PFSK-1 (cell line): ENCODE results near the gene ACOT6.

Experiments
- POLR2AphosphoS5 ChIP-seq: IDR thresholded peaks from 2 replicates; pipeline ENCODE4 v1.6.1; 2012; ENCODE audit warnings: low read depth, mild to moderate bottlenecking, control low read depth, low read length, moderate library complexity
- TAF1 ChIP-seq: IDR thresholded peaks from 2 replicates; pipeline ENCODE4 v1.6.1; 2012; ENCODE audit warnings: low read length, control low read depth, borderline replicate concordance; ENCODE audit not compliant: insufficient read depth
- TF ChIP-seq, protein P1 (sequence below), 2 experiments: IDR thresholded peaks; 2 replicates each; pipeline versions ENCODE4 v1.6.1 to v1.8.0; 2011 to 2012; ENCODE audit warnings: low read depth in 2 of 2, low read length in 2 of 2, control low read depth in 1 of 2, inconsistent platforms in 1 of 2, mild to moderate bottlenecking in 1 of 2, moderate library complexity in 1 of 2; ENCODE audit not compliant: insufficient read depth in 1 of 2

DNA sequence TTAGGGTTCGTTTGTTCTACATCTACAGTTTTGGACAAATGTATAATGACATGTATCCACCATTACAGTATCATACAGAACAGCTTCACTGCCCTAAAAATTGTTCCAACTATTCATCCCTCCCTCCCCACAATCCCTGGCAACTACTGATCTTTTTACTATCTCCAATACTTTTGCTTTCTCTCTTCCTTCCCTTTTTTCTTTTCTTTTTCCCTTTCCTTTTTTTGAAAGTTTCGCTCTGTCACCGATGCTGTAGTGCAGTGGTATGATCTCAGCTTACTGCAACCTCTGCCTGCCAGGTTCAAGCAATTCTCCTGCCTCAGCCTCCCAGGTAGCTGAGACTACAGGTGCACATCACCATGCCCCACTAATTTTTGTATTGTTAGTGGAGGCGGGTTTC is 23.2 kb upstream of the ACOT6 start:
- TF ChIP-seq POLR2AphosphoS5 (no peak), TAF1 (no peak)
- TF ChIP-seq, protein P1, sequence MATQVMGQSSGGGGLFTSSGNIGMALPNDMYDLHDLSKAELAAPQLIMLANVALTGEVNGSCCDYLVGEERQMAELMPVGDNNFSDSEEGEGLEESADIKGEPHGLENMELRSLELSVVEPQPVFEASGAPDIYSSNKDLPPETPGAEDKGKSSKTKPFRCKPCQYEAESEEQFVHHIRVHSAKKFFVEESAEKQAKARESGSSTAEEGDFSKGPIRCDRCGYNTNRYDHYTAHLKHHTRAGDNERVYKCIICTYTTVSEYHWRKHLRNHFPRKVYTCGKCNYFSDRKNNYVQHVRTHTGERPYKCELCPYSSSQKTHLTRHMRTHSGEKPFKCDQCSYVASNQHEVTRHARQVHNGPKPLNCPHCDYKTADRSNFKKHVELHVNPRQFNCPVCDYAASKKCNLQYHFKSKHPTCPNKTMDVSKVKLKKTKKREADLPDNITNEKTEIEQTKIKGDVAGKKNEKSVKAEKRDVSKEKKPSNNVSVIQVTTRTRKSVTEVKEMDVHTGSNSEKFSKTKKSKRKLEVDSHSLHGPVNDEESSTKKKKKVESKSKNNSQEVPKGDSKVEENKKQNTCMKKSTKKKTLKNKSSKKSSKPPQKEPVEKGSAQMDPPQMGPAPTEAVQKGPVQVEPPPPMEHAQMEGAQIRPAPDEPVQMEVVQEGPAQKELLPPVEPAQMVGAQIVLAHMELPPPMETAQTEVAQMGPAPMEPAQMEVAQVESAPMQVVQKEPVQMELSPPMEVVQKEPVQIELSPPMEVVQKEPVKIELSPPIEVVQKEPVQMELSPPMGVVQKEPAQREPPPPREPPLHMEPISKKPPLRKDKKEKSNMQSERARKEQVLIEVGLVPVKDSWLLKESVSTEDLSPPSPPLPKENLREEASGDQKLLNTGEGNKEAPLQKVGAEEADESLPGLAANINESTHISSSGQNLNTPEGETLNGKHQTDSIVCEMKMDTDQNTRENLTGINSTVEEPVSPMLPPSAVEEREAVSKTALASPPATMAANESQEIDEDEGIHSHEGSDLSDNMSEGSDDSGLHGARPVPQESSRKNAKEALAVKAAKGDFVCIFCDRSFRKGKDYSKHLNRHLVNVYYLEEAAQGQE (IDR thresholded peaks at IDR 0.05; ENCODE audit: insufficient read depth in 1 of 2, low read depth in 2 of 2, low read length in 2 of 2) = no peak
